CD4-positive, alpha-beta T cell treated with Interleukin-17A for 1 hour (primary cell): ENCODE data around the gene STX12.
A peak's percentile ranks its signal among the peaks of the same experiment; 100 is the strongest.
"Not testable (repeated sequence)": the region's sequence is repeated elsewhere in the genome, so short reads cannot be mapped to it uniquely, and the experiment has no call there.

Experiments
- DNase-seq: peaks from one replicate; pipeline ENCODE4 v3.0.0-alpha.2; 2020

STX12 gene

GRCh38 chr1:27831568-27832410, 58.8 kb downstream of the STX12 start:
- no peak for DNase-seq

- DNase-seq = no peak
Measured at GRCh38 chr1:27832762-27833161, 59.7 kb downstream of the STX12 start.

- no peak for DNase-seq
Measured at GRCh38 chr1:27833470-27833869, 60.5 kb downstream of the STX12 start.

GRCh38 chr1:27835046-27835445, 62.0 kb downstream of the STX12 start:
- no peak for DNase-seq

GRCh38 chr1:27835501-27835900, 62.5 kb downstream of the STX12 start:
- no peak for DNase-seq

GRCh38 chr1:27849951-27850350, 76.9 kb downstream of the STX12 start:
- no peak for DNase-seq

GRCh38 chr1:27855085-27855484, 82.1 kb downstream of the STX12 start:
- no peak for DNase-seq

- no peak for DNase-seq
Measured at GRCh38 chr1:27856561-27857343, 83.7 kb downstream of the STX12 start.

- not testable (repeated sequence) for DNase-seq
Measured at GRCh38 chr1:27857552-27857951, 84.5 kb downstream of the STX12 start.

GRCh38 chr1:27858072-27858948, 85.3 kb downstream of the STX12 start:
- DNase-seq = peak; percentile 87

GRCh38 chr1:27858949-27859576, 86.0 kb downstream of the STX12 start:
- DNase-seq = no peak

GRCh38 chr1:27861436-27861835, 88.4 kb downstream of the STX12 start:
- no peak for DNase-seq

- no peak for DNase-seq
Measured at GRCh38 chr1:27862004-27862403, 89.0 kb downstream of the STX12 start.

- DNase-seq = peak; percentile 44
Measured at GRCh38 chr1:27862671-27863537, 89.9 kb downstream of the STX12 start.

- peak; percentile 17 for DNase-seq
Measured at GRCh38 chr1:27863538-27863915, 90.5 kb downstream of the STX12 start.

GRCh38 chr1:27864264-27864895, 91.4 kb downstream of the STX12 start:
- DNase-seq = peak; percentile 50

- no peak for DNase-seq
Measured at GRCh38 chr1:27865821-27866220, 92.8 kb downstream of the STX12 start.

- DNase-seq = no peak
Measured at GRCh38 chr1:27868556-27868931, 95.5 kb downstream of the STX12 start.

GRCh38 chr1:27868932-27869718, 96.1 kb downstream of the STX12 start:
- DNase-seq = peak; percentile 82

- DNase-seq = no peak
Measured at GRCh38 chr1:27869719-27870085, 96.7 kb downstream of the STX12 start.
